DMS114 treated with DMSO at 0.1 percent for 48 hours (cell line): ENCODE results near the gene C1orf122.

Source experiments
- DNase-seq: peaks from one replicate; lab custom pipeline; 2025; ENCODE audit not compliant: unreplicated experiment; lab: John Stamatoyannopoulos, UW

The C1orf122 gene

DNA sequence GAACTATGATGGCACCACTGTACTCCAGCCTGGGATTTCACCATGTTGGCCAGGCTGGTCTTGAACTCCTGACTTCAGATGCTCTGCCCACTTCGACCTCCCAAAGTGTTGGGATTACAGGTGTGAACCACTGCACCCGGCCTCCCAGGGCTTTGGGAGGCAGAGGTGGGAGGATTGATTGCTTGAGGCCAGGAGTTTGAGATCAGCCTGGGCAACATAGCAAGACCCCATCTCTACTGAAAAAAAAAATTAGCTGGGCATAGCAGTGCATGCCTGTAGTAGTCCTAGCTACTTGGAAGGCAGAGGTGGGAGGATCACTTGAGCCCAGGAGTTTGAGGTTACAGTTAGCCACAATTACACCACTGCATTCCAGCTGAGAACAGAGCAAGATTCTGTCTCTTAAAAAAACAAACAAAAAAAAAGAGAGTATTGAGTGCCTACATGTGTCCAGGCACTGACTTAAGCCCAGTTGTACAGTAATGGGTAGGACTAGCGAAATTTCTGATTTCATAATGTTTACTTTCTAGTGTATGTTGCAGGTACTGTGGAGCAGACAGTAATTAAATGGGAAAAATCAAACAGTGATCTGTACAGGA lies 9.7 kb upstream of the C1orf122 start:
- DNase-seq = no peak

DNA sequence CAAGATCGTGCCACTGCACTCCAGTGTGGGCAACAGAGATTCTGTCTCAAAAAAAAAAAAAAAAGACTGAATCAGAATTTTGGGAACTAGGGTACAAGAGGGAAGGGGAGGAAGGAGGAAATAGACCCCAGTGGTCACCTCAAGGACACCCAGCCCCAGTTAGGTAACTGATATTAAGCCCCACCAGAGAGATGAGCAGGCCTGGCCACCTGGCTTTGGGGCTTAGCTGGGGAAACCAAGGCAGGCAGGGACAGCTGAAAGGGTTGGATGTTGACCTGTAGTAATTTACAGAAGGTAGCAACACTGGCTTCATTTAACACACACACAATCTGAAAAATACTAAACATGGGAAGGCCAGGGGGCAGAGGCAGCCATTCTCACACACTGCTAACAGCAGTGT lies 5.2 kb upstream of the C1orf122 start:
- no peak for DNase-seq

DNA sequence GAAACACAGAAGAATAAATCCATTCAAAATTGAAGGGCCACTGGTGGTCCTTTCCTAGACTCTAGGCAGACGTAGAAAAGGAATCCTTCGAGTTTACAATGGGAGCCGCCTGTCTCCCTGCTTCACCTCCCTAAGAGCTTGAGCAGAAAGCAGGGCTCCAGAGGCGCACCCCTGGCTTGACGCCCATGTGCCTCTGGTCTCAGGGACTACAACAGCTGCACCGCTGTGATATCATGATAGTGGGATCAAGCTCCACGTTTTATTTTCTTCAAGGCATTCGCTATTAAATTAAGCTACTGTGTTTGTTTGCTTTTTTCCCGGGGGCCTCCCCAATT lies 403 bp upstream of the C1orf122 start:
- DNase-seq = no peak

DNA sequence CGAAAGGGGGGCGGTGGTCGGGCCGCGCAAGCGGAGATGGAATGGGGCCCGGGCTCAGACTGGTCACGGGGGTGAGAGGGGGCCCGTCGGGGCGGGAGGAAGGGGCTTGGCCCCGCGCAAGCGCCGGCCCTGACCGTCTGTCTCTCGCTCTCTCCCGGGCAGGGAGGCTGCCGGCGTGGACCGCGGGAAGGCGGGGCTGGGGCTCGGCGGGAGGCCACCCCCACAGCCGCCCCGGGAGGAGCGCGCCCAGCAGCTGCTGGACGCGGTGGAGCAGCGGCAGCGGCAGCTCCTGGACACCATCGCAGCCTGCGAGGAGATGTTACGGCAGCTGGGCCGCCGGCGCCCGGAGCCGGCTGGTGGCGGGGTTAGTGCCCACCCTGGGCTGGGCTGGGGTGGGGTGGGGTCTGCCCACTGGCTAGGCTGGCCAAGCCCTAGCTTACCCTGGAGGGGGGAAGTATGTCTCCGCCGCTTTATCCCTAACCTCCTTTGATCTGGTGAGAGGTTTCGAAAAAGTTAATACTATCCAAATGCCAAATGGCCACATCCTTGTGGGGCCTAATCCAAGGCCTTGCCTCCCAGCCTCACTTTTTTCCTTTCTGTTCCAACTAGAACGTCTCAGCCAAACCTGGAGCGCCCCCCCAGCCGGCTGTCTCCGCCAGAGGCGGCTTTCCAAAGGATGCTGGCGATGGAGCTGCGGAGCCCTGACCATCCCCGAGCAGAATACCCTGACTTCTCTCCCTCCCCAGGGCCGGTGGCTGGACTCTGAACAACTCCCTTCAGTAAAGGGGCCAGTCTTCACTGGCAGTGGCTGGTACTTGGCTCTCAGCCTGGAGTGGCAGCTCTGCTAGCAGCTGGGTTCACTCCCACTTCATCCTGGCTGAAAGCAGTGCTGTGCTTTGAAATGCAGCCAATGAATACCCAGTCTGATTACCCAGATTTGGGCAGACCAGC lies 1.1 kb downstream of the C1orf122 start:
- DNase-seq = peak; percentile 82

DNA sequence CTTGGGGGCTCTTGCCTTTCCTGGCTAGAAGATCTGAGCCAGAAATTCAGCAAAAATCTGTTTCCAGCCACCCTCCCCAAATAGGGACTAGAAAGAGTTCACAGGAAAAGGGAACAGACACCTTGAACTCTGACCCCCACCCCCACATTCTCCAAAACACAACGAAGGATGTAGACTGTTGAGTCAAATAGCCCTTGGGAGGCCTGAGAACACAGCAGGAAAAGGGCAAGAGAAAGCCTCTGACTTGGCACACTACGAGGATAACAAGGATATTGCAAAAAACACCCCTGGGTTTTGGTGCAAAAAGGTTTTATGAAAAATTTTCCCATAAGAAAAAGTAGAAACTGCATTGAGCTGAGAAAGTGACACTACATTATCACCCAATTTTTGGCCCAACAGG lies 2.4 kb downstream of the C1orf122 start:
- no peak for DNase-seq

DNA sequence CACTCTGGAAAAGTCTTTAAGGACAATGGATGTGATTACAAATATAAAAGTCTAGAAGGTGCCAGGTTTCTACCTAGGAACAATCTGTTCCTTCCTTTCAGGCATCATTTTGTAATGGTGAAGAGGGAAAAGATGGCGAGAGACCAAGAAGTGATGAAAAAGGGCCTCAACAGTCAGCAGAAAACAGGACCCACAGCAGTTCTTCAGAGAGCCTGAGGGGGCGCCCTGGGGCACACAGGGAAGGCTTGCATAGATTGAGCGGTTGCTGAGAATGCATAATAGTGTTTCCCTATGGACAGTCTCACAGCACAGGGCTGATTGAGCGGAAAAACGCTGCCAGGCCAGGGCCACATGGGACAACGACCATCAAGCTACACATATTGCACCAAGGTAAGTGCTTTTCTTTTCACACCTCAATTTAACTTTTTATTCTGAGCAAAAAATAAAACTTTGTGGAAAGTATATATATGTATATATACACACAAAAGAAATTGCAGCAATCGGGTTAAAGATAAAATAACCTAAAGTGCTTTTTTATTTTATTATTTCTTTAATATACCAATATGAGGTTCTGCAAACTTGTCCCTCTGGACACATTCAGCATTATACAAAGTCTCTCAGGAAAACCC lies 3.6 kb downstream of the C1orf122 start:
- DNase-seq = peak; percentile 57

DNA sequence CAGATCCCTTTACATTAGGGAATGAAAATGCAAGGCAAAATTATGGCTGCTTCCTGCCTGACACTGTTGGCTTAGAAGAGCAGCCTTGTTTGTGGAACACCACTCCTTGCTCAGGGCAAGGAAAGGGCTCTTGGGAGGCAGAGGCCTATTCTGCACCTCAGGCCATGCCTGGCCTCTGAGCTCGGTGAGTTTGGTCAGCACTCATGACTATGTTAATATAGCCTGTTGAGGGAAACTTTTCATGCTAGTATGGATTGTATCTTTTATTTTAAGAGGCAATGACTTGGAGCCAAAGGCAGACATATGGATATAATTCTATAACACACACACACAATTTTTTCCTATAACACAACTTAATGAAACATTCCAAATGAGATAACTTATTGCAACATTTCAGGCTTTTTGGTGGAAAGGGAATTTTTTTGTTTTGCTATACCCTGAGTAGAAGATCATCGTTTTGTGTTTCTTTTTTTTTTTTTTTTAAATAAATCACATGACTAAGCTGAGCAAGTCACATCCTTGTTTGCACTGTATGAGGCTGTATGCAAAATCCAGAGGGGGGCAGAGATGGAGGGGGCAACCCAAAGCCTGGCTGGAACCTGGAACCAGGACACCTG lies 6.0 kb downstream of the C1orf122 start:
- DNase-seq = no peak

DNA sequence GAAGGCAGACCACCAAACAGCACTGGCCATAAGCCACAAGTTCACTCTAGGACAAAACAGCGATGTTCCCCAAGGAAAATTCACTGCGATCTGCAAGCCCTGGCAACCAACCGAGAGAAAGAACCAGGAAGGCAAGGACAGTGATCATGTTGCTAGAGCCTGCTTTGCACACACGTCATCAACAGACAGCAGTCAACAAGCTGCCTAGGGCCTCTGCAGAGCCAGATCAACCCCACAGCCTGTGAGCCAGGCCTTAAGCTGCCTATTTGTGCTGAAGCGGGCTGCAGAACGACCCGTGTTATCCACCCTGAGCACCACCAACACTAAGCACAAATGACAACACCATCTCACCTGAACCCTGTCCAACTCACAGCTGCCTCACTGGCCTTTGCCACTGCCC lies 6.7 kb downstream of the C1orf122 start:
- no peak for DNase-seq

DNA sequence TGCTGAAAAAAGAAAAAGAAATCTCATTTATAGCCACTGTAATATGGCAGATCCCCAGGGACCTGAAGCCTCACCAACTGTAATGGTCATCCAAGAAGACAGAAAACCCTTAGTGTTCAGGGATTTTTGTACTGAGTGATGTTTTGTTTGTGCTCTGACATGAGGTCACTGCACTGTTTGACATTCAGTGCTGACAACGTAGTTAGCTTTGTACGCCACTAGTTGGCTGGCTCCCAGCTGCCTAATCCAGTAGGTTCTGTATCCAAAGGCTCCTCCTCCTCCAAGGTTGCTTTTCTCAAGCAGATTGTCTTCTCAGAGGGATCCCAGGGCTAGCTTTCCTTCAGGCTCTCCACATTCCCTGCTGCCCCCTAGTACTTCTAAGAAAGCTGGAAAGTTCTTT lies 9.9 kb downstream of the C1orf122 start:
- DNase-seq = no peak

DNA sequence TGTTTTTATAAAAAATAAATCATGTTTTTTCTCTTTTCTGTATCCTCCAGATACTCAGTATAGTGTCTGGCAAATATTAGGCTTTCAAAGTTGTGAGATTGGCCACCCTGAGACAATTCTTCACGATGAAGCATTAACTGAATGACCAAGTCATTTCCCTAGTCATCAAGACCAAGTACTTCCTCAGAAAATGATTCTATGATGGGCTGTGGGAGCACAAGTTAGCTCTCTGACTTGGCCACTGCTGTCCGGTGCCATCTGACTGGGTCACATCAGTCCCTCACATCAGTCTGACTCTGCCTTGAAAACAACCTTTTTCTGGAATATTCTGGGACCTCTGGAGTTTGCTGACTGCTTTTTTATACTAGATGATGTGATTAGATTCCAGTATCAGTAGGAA lies 13.9 kb downstream of the C1orf122 start:
- DNase-seq = no peak

DNA sequence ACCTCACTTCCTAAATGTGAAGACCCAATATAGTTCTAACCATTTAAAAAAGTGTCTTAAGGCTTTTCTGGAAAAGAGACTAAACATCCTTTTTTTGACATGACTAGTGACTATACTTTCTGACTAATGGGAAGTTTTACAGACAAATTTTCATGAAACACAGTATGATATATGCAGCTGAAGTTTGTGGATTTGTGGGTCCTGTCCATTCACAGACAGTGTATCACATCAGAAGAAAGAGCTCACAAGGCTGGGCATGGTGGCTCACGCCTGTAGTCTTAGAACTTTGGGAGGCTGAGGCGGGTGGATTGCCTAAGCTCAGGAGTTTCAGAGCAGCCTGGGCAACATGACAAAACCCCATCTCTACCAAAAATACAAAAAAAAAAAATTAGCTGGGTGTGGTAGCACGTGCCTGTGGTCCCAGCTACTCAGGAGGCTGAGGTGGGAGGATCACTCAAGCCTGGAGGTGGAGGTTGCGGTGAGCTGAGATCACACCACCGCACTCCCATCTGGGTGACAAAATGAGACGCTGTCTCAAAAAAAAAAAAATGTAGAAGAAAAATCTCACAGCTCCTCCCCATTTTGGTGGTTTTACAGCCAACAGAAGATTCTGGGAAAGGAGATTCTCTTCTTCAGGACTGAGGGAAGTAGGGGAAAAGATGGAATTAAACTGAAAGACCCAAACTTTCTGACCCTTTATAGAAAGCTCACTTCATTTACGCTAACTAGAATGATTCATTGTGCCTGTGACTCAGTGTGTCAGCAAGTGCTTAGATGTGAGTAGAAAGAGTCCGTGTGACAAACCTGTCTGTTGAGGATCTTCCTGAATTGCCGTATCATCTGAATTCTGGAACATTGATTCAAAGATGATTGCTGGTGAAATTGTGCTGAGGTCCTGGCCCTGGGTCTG lies 15.6 kb downstream of the C1orf122 start:
- no peak for DNase-seq

DNA sequence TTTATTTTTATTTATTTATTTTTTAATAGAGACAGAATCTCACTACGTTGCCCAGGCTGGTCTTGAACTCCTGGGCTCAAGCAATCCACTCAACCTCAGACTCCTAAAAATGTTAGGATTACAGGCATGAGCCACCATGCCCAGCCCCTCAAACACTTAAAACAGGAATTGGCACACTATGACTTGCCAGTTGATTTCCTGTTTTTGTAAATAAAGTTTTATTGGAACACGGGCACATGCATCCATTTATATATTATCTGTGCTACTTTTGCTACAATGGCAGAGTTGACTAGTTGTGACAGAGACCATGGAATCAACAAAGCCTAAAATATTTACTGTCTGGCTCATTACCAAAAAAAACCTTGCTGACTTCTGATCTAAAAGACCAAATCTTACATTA lies 16.4 kb downstream of the C1orf122 start:
- DNase-seq = no peak

DNA sequence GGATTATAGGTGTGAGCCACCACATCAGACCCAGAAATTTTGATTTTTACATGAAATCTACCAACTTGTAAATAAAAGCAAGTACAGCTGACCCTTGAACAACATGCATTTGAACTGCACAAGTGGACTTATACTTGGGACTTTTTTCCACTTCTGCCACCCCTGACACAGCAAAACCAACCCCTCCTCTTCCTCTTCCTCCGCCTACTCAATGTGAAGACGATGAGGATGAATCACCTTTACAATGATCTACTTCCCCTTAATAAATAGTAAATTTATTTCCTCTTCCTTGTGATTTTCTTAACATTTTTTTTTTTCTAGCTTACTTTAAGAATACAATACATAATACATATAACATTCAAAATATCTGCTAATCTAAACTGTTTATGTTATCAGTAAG lies 17.9 kb downstream of the C1orf122 start:
- no peak for DNase-seq

DNA sequence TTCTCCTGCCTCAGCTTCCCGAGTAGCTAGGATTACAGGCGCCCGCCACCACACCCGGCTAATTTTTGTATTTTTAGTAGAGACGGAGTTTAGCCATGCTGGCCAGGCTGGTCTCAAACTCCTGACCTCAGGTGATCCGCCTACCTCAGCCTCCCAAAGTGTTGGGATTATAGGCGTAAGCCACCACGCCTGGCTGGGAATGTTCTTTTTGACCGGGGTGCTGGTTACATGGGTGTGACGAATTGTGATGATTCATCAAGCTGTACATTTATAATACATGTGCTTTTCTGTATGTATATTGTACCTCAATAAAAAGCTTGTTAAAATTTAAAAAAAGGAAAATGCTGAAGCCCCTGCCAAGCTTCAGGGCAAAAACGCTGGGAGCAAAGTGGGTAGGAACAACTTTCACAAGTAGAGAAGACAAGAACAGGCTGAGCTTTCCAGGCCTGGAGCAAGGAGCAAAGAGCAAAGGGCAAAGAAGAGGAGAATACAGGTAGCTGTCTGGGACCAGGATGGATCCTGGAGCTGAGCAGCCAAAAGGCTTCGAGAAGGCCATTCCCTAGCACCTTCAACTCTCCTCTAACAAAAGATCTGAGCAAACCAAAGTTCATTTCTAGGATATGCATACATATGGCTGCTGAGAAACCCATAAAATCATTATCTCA lies 21.0 kb downstream of the C1orf122 start:
- DNase-seq = no peak

DNA sequence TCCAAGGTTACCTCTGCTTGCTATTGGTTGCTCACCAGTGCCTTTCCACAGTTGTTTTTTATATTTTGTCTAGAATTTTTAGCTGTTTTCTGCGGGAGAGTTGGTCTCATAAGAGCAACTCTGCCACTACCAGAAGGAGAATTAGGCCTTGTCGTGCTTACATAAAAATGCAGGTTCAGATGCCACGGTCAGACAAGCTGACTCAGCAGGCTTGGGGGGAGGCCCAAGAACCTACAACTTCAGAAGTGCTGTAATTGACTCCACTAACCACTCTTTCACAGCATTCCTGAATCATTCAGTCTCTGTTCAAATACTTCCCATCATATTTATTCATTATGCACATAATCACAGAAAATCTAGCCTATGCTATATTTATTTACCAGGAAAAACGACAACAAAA lies 23.5 kb downstream of the C1orf122 start:
- DNase-seq = no peak

DNA sequence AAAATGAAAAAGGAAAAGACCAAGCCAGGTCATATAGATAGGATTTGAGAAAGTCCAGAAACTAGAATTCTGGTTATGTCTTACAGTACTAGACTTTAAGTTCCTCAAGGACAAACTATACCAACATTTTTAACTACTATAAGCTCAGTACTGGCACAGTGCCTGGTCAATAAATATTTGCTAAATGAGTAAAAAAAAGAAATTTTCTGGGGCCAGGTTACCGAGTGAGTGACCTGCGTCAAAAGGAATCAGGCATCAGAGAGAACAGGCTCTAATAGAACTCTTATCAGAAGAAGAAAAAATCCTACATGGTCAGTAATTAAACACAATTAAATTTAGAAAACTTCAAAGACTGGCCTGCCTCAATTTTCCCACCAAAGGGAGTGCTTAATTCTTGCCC lies 24.2 kb downstream of the C1orf122 start:
- DNase-seq = no peak

DNA sequence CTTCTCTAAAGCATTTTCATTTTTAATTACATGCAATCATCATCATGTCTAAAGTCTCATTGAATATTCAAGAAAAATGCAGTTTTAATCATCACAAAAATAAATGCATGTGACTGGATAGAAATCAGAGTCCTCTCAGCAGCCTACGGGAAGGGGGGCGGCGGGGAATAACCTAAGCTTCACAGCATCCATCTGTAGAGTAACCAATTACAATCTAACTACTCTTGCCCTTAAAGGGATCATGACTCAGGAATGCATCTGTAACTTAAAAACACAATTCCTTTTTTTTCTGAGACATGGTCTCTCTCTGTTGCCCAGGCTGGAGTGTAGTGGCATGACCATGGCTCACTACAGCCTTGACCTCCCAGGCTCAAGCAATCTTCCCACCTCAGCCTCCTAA lies 29.2 kb downstream of the C1orf122 start:
- no peak for DNase-seq

DNA sequence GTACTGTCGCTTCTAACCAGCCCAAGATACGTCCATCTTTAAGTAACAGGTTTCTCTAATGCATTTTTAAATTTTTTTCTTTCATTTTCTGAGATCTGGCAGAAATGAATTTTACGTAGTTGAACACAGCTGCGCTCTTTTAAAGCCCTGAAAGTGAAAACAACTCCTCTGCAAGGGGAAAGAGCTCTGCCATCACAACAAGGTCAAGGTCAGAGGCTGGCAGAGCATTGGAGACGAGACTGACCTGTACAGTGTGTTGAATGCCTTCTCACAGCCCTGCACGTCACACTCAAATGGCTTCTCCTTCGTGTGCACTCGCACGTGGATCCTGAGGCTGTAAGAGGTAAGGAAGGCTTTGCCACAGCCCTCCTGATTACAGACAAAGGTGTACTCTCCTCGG lies 32.1 kb downstream of the C1orf122 start:
- DNase-seq = no peak

DNA sequence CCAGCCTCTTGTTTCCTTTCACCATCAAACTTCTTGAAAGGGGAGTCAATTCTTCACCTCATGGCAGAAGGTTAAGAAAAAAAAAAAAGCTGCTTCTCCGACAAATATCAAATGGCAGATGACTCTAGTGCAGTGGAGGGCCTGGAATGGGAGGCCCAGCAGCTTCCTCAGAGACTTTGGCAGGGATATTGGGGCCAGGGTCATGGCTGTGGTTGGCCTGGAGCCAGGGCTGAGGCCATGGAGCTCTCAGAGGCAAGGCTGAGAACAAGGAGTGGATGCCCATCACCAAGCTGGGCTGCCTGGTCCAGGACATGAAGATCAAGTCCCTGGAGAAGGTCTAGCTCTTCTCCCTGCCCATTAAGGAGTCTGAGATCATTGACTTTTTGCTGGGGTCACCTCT lies 33.1 kb downstream of the C1orf122 start:
- DNase-seq = no peak

DNA sequence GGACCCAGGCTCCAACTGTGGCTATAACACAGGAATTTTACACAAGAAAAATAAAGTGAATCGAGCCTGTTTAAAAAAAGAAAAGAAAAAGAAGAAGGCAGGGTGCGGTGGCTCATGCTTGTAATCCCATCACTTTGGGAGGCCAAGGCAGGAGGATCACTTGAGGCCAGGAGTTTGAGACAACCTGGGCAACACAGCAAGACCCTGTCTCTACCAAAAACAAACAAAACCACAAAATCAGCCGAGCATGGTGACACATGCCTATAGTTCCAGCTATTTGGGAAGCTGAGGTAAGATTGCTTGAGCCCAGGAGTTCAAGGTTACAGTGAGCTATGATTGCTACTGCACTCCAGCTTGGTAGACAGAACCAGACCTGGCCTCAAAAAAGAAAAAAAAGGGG lies 34.1 kb downstream of the C1orf122 start:
- no peak for DNase-seq
